OCI-LY1 (cell line): ENCODE measurements around the gene NUP107.

Source experiments
- H2AFZ ChIP-seq: fragments of 200-600 bp; sonication (generic), shearing (Covaris generic); 2 replicates; pipeline ENCODE4 v1.6.0; 2014; ENCODE audit warnings: antibody characterized with exemption, mild to moderate bottlenecking, low read length
- H3F3A ChIP-seq: fragments of 200-600 bp; sonication (generic), shearing (Covaris generic); 2 replicates; pipeline ENCODE4 v1.6.0; 2014; ENCODE audit warnings: mild to moderate bottlenecking, antibody characterized with exemption, low read length, moderate library complexity; ENCODE audit not compliant: insufficient read depth
- H3K27ac ChIP-seq: fragments of 200-600 bp; sonication (generic); 2 replicates; pipeline ENCODE4 v1.5.1; 2014; ENCODE audit warnings: low read length, mixed run types, mild to moderate bottlenecking, low read depth; ENCODE audit not compliant: poor library complexity, severe bottlenecking
- H3K27me3 ChIP-seq: fragments of 200-600 bp; sonication (generic); 2 replicates; pipeline ENCODE4 v1.6.0; 2014; ENCODE audit warnings: antibody characterized with exemption, mild to moderate bottlenecking, low read length, moderate library complexity; ENCODE audit not compliant: insufficient read depth
- H3K36me3 ChIP-seq: fragments of 200-600 bp; sonication (generic); 2 replicates; pipeline ENCODE4 v1.6.1; 2014; ENCODE audit warnings: mild to moderate bottlenecking, antibody characterized with exemption, low read length, moderate library complexity, mixed read lengths; ENCODE audit not compliant: insufficient read depth
- H3K4me1 ChIP-seq: fragments of 200-600 bp; sonication (generic); 2 replicates; pipeline ENCODE4 v1.5.1; 2014; ENCODE audit warnings: mild to moderate bottlenecking, low read length, moderate library complexity; ENCODE audit not compliant: insufficient read depth, severe bottlenecking
- H3K4me2 ChIP-seq: fragments of 200-600 bp; sonication (generic), shearing (Covaris generic); 2 replicates; pipeline ENCODE4 v1.6.1; 2014; ENCODE audit warnings: low read length
- H3K4me3 ChIP-seq: fragments of 200-600 bp; sonication (generic); 2 replicates; pipeline ENCODE4 v1.5.1; 2014; ENCODE audit warnings: low read length, low read depth, mild to moderate bottlenecking, mixed read lengths; ENCODE audit not compliant: poor library complexity, severe bottlenecking
- H3K79me2 ChIP-seq: fragments of 200-600 bp; shearing (Covaris generic); 2 replicates; pipeline ENCODE4 v1.6.1; 2016; ENCODE audit warnings: mixed run types, low read length, mixed read lengths; ENCODE audit not compliant: insufficient read depth
- H3K9ac ChIP-seq: fragments of 200-600 bp; sonication (generic), shearing (Covaris generic); 2 replicates; pipeline ENCODE4 v1.6.1; 2014; ENCODE audit warnings: mild to moderate bottlenecking, low read length, mixed read lengths
- H3K9me2 ChIP-seq: fragments of 200-600 bp; sonication (generic), shearing (Covaris generic); 2 replicates; pipeline ENCODE4 v1.6.1; 2014; ENCODE audit warnings: low read depth, mild to moderate bottlenecking, low read length, mixed read lengths
- H3K9me3 ChIP-seq: fragments of 200-600 bp; shearing (Covaris generic); 2 replicates; pipeline ENCODE4 v1.6.1; 2014; ENCODE audit warnings: low read length, mixed read lengths
- H4K20me1 ChIP-seq: fragments of 200-600 bp; sonication (generic), shearing (Covaris generic); 2 replicates; pipeline ENCODE4 v1.6.0; 2016; ENCODE audit warnings: mild to moderate bottlenecking, low read length; ENCODE audit not compliant: insufficient read depth
- CTCF ChIP-seq: fragments of 200-600 bp; sonication (generic), shearing (Covaris generic); IDR thresholded peaks from 2 replicates; pipeline ENCODE4 v1.5.1; 2017; ENCODE audit warnings: mild to moderate bottlenecking, antibody characterized with exemption, low read length, moderate library complexity, mixed read lengths
- EZH2 ChIP-seq: fragments of 200-600 bp; sonication (generic), shearing (Covaris generic); IDR thresholded peaks from 2 replicates; pipeline ENCODE4 v1.8.0; 2017; ENCODE audit warnings: borderline replicate concordance, mixed run types, mild to moderate bottlenecking, antibody characterized with exemption, low read length, moderate library complexity, mixed read lengths

Gene NUP107

GRCh38 chr12:68760806-68761441 lies 74.1 kb downstream of the NUP107 start:
- Histone ChIP-seq H3F3A (no peaks in the 10 kb centered on the region), H3K4me2 (no peak overlapping the region), H3K9ac (no peak overlapping the region), H3K9me3 (no peaks in the 10 kb centered on the region), H3K36me3 (peaks cover 54% of the 10 kb centered on the region), H2AFZ (no peak overlapping the region), H4K20me1 (no peaks in the 10 kb centered on the region), H3K4me3 (no peak overlapping the region), H3K79me2 (no peaks in the 10 kb centered on the region), H3K27me3 (no peaks in the 10 kb centered on the region), H3K4me1 (peaks cover 9% of the 10 kb centered on the region), H3K27ac (no peak overlapping the region), H3K9me2 (no peaks in the 10 kb centered on the region)
- TF ChIP-seq CTCF (no peak), EZH2 (no peak)

GRCh38 chr12:68761442-68761812 lies 74.6 kb downstream of the NUP107 start:
- H2AFZ ChIP-seq = no peak overlapping the region
- no peaks in the 10 kb centered on the region for H4K20me1 ChIP-seq
- H3K4me2 ChIP-seq = no peak overlapping the region
- H3K4me3 ChIP-seq = no peak overlapping the region
- peaks cover 54% of the 10 kb centered on the region for H3K36me3 ChIP-seq
- no peak for TF ChIP-seq CTCF
- no peak for TF ChIP-seq EZH2
- no peaks in the 10 kb centered on the region for H3K9me2 ChIP-seq
- peak overlapping the region; percentile 47 for H3K27ac ChIP-seq
- no peaks in the 10 kb centered on the region for H3K79me2 ChIP-seq
- H3F3A ChIP-seq = no peaks in the 10 kb centered on the region
- H3K9ac ChIP-seq = no peak overlapping the region
- H3K27me3 ChIP-seq = no peaks in the 10 kb centered on the region
- H3K9me3 ChIP-seq = no peaks in the 10 kb centered on the region
- peaks cover 9% of the 10 kb centered on the region for H3K4me1 ChIP-seq

- Histone ChIP-seq H2AFZ (no peak overlapping the region), H3K9me2 (no peaks in the 10 kb centered on the region), H3K9ac (no peak overlapping the region), H4K20me1 (no peaks in the 10 kb centered on the region), H3K27ac (peak overlapping the region; percentile 47), H3K27me3 (no peaks in the 10 kb centered on the region), H3K36me3 (peaks cover 53% of the 10 kb centered on the region), H3K4me2 (no peak overlapping the region), H3K4me1 (peaks cover 9% of the 10 kb centered on the region), H3K9me3 (no peaks in the 10 kb centered on the region), H3K79me2 (no peaks in the 10 kb centered on the region), H3K4me3 (no peak overlapping the region), H3F3A (no peaks in the 10 kb centered on the region)
- TF ChIP-seq CTCF (no peak), EZH2 (no peak)
Measured at GRCh38 chr12:68761901-68762630, 75.3 kb downstream of the NUP107 start.
